Stimulated activated CD4-positive, alpha-beta T cell treated with anti-CD3 and anti-CD28 coated beads, Interleukin-15, amount 100 ng/mL, for 1 hour (primary cell): ENCODE results near the gene TLE2.
"Not testable (repeated sequence)": the region's sequence is repeated elsewhere in the genome, so short reads cannot be mapped to it uniquely, and the experiment has no call there.

Source experiments
- DNase-seq, 2 donors: peaks; one replicate each; pipeline ENCODE4 v3.0.0-alpha.2; 2020; ENCODE audit warnings: low read depth in 1 of 2, low spot score in 1 of 2

The TLE2 gene

GRCh38 chr19:3015126-3016057 is 13.7 kb downstream of the TLE2 start:
- no peak for DNase-seq

GRCh38 chr19:3014135-3014534 is 14.9 kb downstream of the TLE2 start:
- no peak for DNase-seq

- DNase-seq = no peak
Observed at GRCh38 chr19:3013263-3013725, 15.8 kb downstream of the TLE2 start.

- no peak for DNase-seq
Observed at GRCh38 chr19:3012621-3013262, 16.3 kb downstream of the TLE2 start.

GRCh38 chr19:3012059-3012458 is 17.0 kb downstream of the TLE2 start:
- not testable (repeated sequence) for DNase-seq

- DNase-seq = no peak
Observed at GRCh38 chr19:3010871-3011270, 18.2 kb downstream of the TLE2 start.

GRCh38 chr19:3008994-3009393 is 20.1 kb downstream of the TLE2 start:
- no peak for DNase-seq

GRCh38 chr19:3007975-3008374 is 21.1 kb downstream of the TLE2 start:
- DNase-seq = no peak

GRCh38 chr19:3006075-3006767 is 22.9 kb downstream of the TLE2 start:
- no peak for DNase-seq

GRCh38 chr19:3005345-3005744 is 23.7 kb downstream of the TLE2 start:
- no peak for DNase-seq

GRCh38 chr19:3004522-3004921 is 24.6 kb downstream of the TLE2 start:
- DNase-seq = no peak

- DNase-seq = no peak
Observed at GRCh38 chr19:3003046-3003445, 26.0 kb downstream of the TLE2 start.

GRCh38 chr19:3001235-3001800 is 27.8 kb downstream of the TLE2 start:
- no peak for DNase-seq

GRCh38 chr19:2998642-2999041 is 30.4 kb downstream of the TLE2 start:
- no peak for DNase-seq

- DNase-seq = no peak
Observed at GRCh38 chr19:2997720-2998119, 31.4 kb downstream of the TLE2 start.

GRCh38 chr19:2994588-2995131 is 34.4 kb downstream of the TLE2 start:
- no peak for DNase-seq

GRCh38 chr19:2993579-2993978 is 35.5 kb downstream of the TLE2 start:
- no peak for DNase-seq

- no peak for DNase-seq
Observed at GRCh38 chr19:2992958-2993357, 36.1 kb downstream of the TLE2 start.

GRCh38 chr19:2992333-2992732 is 36.7 kb downstream of the TLE2 start:
- not testable (repeated sequence) for DNase-seq

- no peak for DNase-seq
Observed at GRCh38 chr19:2989236-2989946, 39.7 kb downstream of the TLE2 start.
